ENCODE data around the gene RASL12. TPM values are rescaled to one million over a fixed set of nuclear protein-coding genes. Genes with fewer than 3 reads are reported as not detected.
"Not testable (repeated sequence)": the region's sequence is repeated elsewhere in the genome, so short reads cannot be mapped to it uniquely, and the experiment has no call there.

The RASL12 gene
- total RNA-seq, 1 experiment from 2014 or later, result 0.67 TPM

- in situ Hi-C loops (cut with HindIII; ENCODE audit: low pct_unique_long_range_greater_than_20kb, low sequenced_read_pairs), result no loop called here
Observed at GRCh38 chr15:65100442-65100841, 32.7 kb upstream of the RASL12 start.

DNA sequence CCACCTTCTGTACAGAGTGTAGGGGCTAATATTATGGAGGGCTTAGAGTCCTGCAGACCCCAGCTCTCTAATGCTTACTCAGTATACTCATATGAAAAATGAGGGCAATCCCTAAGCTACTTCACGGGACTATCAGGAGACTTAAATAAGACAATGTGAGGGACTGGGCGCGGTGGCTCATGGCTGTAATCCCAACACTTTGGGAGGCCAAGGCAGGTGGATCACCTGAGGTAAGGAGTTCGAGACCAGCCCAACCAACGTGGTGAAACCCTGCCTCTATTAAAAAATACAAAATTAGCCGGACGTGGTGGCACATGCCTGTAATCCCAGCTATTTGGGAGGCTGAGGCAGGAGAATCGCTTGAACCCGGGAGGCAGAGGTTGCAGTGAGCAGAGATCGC is 32.0 kb upstream of the RASL12 start:
- ChIA-PET CTCF (interaction anchor here (0.5 kb wide), 1 partner anchor 319 kb away, joined by 7 read pairs; no protein-coding TSS in a partner anchor), POLR2A (interaction anchor here (0.7 kb wide), 1 partner anchor 38 kb away, joined by 3 read pairs; no protein-coding TSS in a partner anchor)
- BruUV-seq (replicated peaks); DNase-seq (ENCODE audit: low read depth, low spot score); in situ Hi-C loops (cut with HindIII; ENCODE audit: low pct_unique_long_range_greater_than_20kb, low sequenced_read_pairs); H3K4me1 ChIP-seq (ENCODE audit: control insufficient read depth, insufficient read depth, low read length); H3K27me3 ChIP-seq (ENCODE audit: control insufficient read depth, insufficient read depth, low read length); H3K9me3 ChIP-seq (ENCODE audit: control insufficient read depth, insufficient read depth, low read depth, low read length); H3K27ac ChIP-seq (ENCODE audit: low read length); ATAC-seq; H3K36me3 ChIP-seq (ENCODE audit: control insufficient read depth, insufficient read depth, low read length); intact Hi-C loops (cut with micrococcal nuclease; ENCODE audit: unreplicated experiment); H3K4me3 ChIP-seq (ENCODE audit: low read depth in 2 of 2, low read length in 2 of 2): not testable (repeated sequence)

More at GRCh38 chr15:65100442-65100841, 32.7 kb upstream of the RASL12 start:
- no peaks in the 10 kb centered on the region for H3K36me3 ChIP-seq (ENCODE audit: control insufficient read depth, insufficient read depth, low read length)
- H3K27me3 ChIP-seq (ENCODE audit: control insufficient read depth, insufficient read depth, low read length), result no peaks in the 10 kb centered on the region
- no TSS peak for BruUV-seq (replicated peaks)
- TF ChIP-seq SIN3A (IDR thresholded peaks at IDR 0.05; ENCODE audit: borderline replicate concordance, insufficient read depth, low read depth, low read length) (no peak), REST (IDR thresholded peaks at IDR 0.05; ENCODE audit: insufficient read depth in 1 of 2, low read depth in 2 of 2, low read length in 1 of 2) (no peak)
- H3K27ac ChIP-seq (ENCODE audit: low read length), result no peak overlapping the region
- no peaks in the 10 kb centered on the region for H3K9me3 ChIP-seq (ENCODE audit: control insufficient read depth, insufficient read depth, low read depth, low read length)
- ChIA-PET CTCF (no interaction called here), POLR2A (interaction anchor here (0.7 kb wide), 1 partner anchor 38 kb away, joined by 3 read pairs; no protein-coding TSS in a partner anchor)
- no peak overlapping the region for H3K4me3 ChIP-seq (ENCODE audit: low read depth in 2 of 2, low read length in 2 of 2)
- ATAC-seq (no peak), DNase-seq (ENCODE audit: low read depth, low spot score) (no peak)
- H3K4me1 ChIP-seq (ENCODE audit: control insufficient read depth, insufficient read depth, low read length), result no peaks in the 10 kb centered on the region
- intact Hi-C loops (cut with micrococcal nuclease; ENCODE audit: unreplicated experiment), result no loop called here

DNA sequence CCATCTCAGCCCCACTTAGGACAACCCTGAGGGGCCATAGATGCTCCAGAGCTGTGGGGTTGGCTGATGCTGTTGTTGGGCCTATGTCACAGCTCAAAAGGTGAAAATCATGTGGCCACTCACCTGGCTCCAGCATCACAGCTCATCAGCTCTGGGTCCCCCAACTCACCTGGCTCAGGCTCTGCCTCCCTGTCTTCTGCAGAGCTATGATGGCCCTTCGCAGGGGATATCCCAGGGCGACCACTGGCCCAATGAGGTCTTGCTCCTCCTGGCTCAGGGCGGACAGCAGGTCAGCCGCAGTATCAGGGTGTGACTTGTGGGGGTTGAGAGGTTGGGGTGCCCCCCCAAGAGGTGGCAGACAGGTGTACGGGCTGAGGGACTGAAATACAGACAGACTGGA is 31.5 kb upstream of the RASL12 start:
- ChIA-PET POLR2A (no interaction called here), CTCF (interaction anchor here (0.5 kb wide), 1 partner anchor 320 kb away, joined by 7 read pairs; no protein-coding TSS in a partner anchor)
- DNase-seq (ENCODE audit: low read depth, low spot score), result no peak
- Histone ChIP-seq H3K4me1 (ENCODE audit: control insufficient read depth, insufficient read depth, low read length) (no peaks in the 10 kb centered on the region), H3K36me3 (ENCODE audit: control insufficient read depth, insufficient read depth, low read length) (no peaks in the 10 kb centered on the region), H3K27ac (ENCODE audit: low read length) (no peak overlapping the region), H3K9me3 (ENCODE audit: control insufficient read depth, insufficient read depth, low read depth, low read length) (no peaks in the 10 kb centered on the region), H3K27me3 (ENCODE audit: control insufficient read depth, insufficient read depth, low read length) (no peaks in the 10 kb centered on the region), H3K4me3 (ENCODE audit: low read depth in 2 of 2, low read length in 2 of 2) (no peak overlapping the region)
- in situ Hi-C loops (cut with HindIII; ENCODE audit: low pct_unique_long_range_greater_than_20kb, low sequenced_read_pairs) (no loop called here), intact Hi-C loops (cut with micrococcal nuclease; ENCODE audit: unreplicated experiment) (no loop called here)
- ATAC-seq, result no peak
- BruUV-seq (replicated peaks), result no TSS peak
- TF ChIP-seq, protein P1, sequence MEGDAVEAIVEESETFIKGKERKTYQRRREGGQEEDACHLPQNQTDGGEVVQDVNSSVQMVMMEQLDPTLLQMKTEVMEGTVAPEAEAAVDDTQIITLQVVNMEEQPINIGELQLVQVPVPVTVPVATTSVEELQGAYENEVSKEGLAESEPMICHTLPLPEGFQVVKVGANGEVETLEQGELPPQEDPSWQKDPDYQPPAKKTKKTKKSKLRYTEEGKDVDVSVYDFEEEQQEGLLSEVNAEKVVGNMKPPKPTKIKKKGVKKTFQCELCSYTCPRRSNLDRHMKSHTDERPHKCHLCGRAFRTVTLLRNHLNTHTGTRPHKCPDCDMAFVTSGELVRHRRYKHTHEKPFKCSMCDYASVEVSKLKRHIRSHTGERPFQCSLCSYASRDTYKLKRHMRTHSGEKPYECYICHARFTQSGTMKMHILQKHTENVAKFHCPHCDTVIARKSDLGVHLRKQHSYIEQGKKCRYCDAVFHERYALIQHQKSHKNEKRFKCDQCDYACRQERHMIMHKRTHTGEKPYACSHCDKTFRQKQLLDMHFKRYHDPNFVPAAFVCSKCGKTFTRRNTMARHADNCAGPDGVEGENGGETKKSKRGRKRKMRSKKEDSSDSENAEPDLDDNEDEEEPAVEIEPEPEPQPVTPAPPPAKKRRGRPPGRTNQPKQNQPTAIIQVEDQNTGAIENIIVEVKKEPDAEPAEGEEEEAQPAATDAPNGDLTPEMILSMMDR (IDR thresholded peaks at IDR 0.05), result no peak
- TF ChIP-seq TCF7L2 (IDR thresholded peaks at IDR 0.05; ENCODE audit: low read depth, low read length) (no peak), SIN3A (IDR thresholded peaks at IDR 0.05; ENCODE audit: borderline replicate concordance, insufficient read depth, low read depth, low read length) (no peak), REST (IDR thresholded peaks at IDR 0.05; ENCODE audit: insufficient read depth in 1 of 2, low read depth in 2 of 2, low read length in 1 of 2) (no peak), POLR2AphosphoS5 (IDR thresholded peaks at IDR 0.05; ENCODE audit: low read depth, low read length) (no peak)

All from Panc1 (cell line).